Stimulated activated naive CD8-positive, alpha-beta T cell treated with anti-CD3 and anti-CD28 coated beads, Interleukin-15, Interleukin-2, amounts not matched to agents 100 ng/mL and 50 ng/mL, for 24 hours (primary cell): ENCODE results near the gene OR6Q1.
"Not testable (repeated sequence)": the region's sequence is repeated elsewhere in the genome, so short reads cannot be mapped to it uniquely, and the experiment has no call there.

ENCODE experiments used
- H3K27ac Mint-ChIP-seq: one replicate; pipeline ENCODE4 v1.8.0; 2021; ENCODE audit warnings: mild to moderate bottlenecking, mixed read lengths
- H3K27me3 Mint-ChIP-seq: one replicate; pipeline ENCODE4 v1.8.0; 2021; ENCODE audit warnings: mixed read lengths
- H3K36me3 Mint-ChIP-seq: one replicate; pipeline ENCODE4 v1.8.0; 2021; ENCODE audit warnings: low read depth, mixed read lengths
- H3K4me1 Mint-ChIP-seq: one replicate; pipeline ENCODE4 v1.8.0; 2021; ENCODE audit warnings: low read depth, mixed read lengths
- H3K4me3 Mint-ChIP-seq: one replicate; pipeline ENCODE4 v1.8.0; 2021; ENCODE audit warnings: mild to moderate bottlenecking, mixed read lengths
- H3K9me3 Mint-ChIP-seq: one replicate; pipeline ENCODE4 v1.8.0; 2021; ENCODE audit warnings: mixed read lengths

The OR6Q1 gene, protein sequence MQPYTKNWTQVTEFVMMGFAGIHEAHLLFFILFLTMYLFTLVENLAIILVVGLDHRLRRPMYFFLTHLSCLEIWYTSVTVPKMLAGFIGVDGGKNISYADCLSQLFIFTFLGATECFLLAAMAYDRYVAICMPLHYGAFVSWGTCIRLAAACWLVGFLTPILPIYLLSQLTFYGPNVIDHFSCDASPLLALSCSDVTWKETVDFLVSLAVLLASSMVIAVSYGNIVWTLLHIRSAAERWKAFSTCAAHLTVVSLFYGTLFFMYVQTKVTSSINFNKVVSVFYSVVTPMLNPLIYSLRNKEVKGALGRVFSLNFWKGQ

DNA sequence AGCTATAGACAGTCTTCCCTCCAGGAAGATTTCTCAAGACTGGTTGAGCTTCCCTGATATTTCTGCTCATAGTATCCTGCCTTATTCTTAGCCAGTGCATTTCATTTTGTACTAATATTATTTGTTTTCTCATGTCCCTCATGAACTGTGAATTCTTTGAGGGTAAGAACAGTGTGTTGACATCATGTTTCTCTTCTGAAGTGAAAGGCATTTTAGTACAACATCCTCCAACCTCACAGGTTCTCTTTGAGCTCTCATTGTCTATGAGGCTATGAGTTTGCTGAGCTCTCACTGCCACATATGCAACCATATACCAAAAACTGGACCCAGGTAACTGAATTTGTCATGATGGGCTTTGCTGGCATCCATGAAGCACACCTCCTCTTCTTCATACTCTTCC is at the start of gene OR6Q1:
Gene OR6Q1 (plus strand): TSS at position 301 of the 400 bp plus-strand sequence. CDS start 0 bp downstream, at position 301.
- Mint-ChIP-seq H3K36me3 (no peaks in the 10 kb centered on the region), H3K4me1 (no peaks in the 10 kb centered on the region), H3K9me3 (no peaks in the 10 kb centered on the region), H3K4me3 (no peak within 1 kb of the TSS), H3K27me3 (peaks cover 2% of the 10 kb centered on the region), H3K27ac (no peak within 1 kb of the TSS)

DNA sequence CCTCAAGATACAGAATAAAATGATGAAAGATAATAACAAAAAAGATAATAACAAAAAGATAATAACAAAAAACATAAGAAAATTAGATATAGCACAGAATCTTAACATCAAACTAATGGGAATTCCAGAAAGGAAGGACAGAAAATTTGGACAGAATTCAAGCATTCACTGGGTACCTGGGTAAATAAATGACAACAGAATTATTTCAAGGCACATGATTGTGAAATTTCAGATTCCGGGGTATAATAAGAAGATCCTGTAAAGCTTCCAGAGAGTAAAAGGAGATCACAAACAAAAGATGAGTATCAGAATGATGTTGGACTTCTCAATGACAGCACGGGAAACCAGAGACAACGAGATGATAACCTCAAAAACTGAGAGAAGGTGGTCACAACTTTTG is 49.2 kb upstream of the OR6Q1 start:
- no peaks in the 10 kb centered on the region for H3K4me1 Mint-ChIP-seq
- H3K27ac Mint-ChIP-seq = no peak overlapping the region
- H3K27me3 Mint-ChIP-seq = peaks cover 6% of the 10 kb centered on the region

DNA sequence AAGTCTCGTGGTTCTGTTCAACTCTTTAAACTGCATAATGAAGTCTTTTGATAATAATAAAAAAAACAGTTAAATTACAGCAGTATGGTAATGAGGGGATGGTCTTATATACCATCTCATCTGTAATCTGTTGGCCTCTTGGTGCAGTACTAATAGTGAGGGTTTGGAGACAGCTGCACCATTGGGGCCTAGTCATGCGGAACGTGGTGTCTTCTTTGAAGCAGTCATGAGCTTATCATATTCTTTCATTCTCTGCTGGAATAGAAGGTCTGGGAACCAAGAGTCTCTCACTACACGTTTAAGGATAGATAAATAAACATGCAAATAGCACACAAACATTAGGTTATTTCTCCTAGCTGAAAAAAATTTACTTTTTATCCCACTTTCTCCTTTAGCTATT is 48.0 kb upstream of the OR6Q1 start:
- Mint-ChIP-seq H3K27ac (no peak overlapping the region), H3K9me3 (no peaks in the 10 kb centered on the region), H3K4me3 (no peak overlapping the region), H3K27me3 (peaks cover 6% of the 10 kb centered on the region), H3K36me3 (no peaks in the 10 kb centered on the region), H3K4me1 (no peaks in the 10 kb centered on the region)

More for the DNA sequence above, 49.2 kb upstream of the OR6Q1 start:
- H3K4me3 Mint-ChIP-seq = no peak overlapping the region
- H3K36me3 Mint-ChIP-seq = no peaks in the 10 kb centered on the region
- no peaks in the 10 kb centered on the region for H3K9me3 Mint-ChIP-seq

DNA sequence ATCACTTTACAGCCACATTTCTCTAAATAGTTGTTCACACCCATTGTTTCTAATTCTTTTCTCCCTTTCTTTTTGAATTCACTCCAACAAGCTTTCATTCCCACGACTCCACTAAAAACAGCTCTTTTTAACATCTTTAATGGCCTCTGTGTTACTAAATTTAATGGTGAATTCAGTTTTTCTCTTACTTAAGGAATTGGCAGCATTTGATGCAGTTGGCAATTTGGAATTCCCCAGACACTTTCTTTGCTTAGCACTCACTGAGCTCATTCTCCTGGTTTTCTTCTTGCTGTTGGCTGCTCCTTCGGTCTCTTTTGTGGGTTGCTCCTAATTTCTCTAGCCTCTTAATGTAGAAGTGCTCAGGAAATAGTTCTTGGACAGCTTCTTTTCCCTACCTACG is 47.6 kb upstream of the OR6Q1 start:
- Mint-ChIP-seq H3K4me3 (no peak overlapping the region), H3K36me3 (no peaks in the 10 kb centered on the region), H3K27me3 (peaks cover 6% of the 10 kb centered on the region), H3K4me1 (no peaks in the 10 kb centered on the region), H3K9me3 (no peaks in the 10 kb centered on the region), H3K27ac (no peak overlapping the region)

DNA sequence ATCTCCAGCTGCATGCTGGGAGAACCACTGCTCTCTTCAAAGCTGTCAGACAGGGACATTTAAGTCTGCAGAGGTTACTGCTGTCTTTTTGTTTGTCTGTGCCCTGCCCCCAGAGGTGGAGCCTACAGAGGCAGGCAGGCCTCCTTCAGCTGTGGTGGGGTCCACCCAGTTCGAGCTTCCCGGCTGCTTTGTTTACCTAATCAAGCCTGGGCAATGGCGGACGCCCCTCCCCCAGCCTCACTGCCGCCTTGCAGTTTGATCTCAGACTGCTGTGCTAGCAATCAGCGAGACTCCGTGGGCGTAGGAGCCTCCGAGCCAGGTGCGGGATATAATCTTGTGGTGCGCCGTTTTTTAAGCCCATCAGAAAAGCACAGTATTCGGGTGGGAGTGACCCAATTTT is 31.2 kb upstream of the OR6Q1 start:
- not testable (repeated sequence) for H3K9me3 Mint-ChIP-seq, H3K36me3 Mint-ChIP-seq, H3K27ac Mint-ChIP-seq, H3K4me3 Mint-ChIP-seq, H3K27me3 Mint-ChIP-seq, H3K4me1 Mint-ChIP-seq

DNA sequence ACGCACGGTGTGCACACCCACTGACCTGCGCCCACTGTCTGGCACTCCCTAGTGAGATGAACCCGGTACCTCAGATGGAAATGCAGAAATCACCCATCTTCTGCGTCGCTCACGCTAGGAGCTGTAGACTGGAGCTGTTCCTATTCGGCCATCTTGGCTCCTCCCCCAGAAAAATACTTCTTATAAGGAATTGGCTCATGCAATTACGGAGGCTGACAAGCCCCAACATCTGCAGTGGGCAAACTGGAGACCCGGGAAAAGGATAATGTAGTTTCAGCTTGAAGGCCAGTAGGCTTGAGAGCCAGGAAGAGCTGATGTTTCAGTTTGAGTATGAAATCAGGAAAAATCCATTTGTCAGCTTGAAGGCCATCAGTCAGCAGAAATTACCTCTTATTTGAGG is 30.7 kb upstream of the OR6Q1 start:
- not testable (repeated sequence) for H3K9me3 Mint-ChIP-seq, H3K4me1 Mint-ChIP-seq, H3K36me3 Mint-ChIP-seq, H3K4me3 Mint-ChIP-seq, H3K27me3 Mint-ChIP-seq, H3K27ac Mint-ChIP-seq

DNA sequence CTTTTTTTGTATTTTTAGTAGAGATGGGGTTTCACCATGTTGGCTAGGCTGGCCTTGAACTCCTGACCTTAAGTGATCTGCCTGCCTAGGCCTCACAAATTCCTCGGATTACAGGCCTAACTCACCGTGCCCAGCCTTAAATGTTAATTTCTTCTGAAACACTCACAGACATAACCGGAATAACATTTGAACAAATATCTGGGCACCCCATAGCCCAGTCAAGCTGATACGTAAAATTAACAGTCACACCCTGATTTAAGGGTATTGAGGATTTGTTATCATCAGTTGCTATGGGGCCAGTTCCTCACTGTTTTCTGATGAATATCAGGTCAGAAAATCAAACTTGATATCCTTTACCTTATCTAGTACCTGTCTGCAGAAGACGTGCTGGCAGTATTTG is 30.1 kb upstream of the OR6Q1 start:
- Mint-ChIP-seq H3K4me3 (no peak overlapping the region), H3K27me3 (peaks cover 9% of the 10 kb centered on the region), H3K9me3 (no peaks in the 10 kb centered on the region), H3K4me1 (peaks cover 6% of the 10 kb centered on the region), H3K36me3 (no peaks in the 10 kb centered on the region), H3K27ac (no peak overlapping the region)

DNA sequence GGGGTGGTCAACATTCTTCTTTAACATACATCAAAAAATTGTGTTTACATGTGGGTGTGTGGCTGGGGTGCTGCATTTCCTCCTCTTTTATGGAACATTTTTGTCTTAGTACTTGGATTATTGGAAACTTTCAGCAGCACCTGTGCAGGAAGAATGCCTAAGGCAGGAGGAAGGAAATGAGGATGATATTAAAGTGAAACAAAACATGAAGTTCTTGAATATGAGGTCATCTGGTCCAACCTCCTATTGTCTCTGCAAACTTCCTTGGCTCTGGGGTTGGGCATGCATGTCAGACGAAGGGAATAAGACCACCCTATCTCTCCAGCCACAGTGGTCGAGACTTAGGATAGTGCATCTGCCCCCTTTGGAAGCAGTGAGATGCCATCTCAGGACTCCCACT is 27.7 kb upstream of the OR6Q1 start:
- peaks cover 9% of the 10 kb centered on the region for H3K27me3 Mint-ChIP-seq

DNA sequence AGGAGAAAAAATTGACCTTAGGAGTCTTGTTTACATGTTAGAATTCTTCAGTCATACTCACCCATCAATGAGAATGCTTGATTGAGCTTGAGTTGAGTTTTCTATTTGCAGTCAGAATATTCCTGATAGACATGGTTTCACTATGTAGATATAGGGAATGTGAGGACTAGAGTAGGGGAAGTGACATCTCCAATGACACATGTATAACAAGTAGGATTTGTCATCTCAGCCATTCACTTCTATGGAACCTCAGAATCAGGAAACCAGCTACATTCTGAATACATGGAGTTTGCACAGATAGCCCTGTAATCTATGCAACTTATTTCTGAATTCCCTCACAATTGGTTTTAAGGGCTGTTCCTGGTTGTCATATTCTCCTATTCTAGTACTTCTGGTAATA is 27.2 kb upstream of the OR6Q1 start:
- Mint-ChIP-seq H3K4me1 (peaks cover 6% of the 10 kb centered on the region), H3K27ac (no peak overlapping the region), H3K9me3 (no peaks in the 10 kb centered on the region), H3K27me3 (peaks cover 9% of the 10 kb centered on the region), H3K4me3 (no peak overlapping the region), H3K36me3 (no peaks in the 10 kb centered on the region)

More for the DNA sequence above, 27.7 kb upstream of the OR6Q1 start:
- H3K4me1 Mint-ChIP-seq = peaks cover 6% of the 10 kb centered on the region
- H3K4me3 Mint-ChIP-seq = no peak overlapping the region
- H3K27ac Mint-ChIP-seq = no peak overlapping the region
- no peaks in the 10 kb centered on the region for H3K9me3 Mint-ChIP-seq
- H3K36me3 Mint-ChIP-seq = no peaks in the 10 kb centered on the region

DNA sequence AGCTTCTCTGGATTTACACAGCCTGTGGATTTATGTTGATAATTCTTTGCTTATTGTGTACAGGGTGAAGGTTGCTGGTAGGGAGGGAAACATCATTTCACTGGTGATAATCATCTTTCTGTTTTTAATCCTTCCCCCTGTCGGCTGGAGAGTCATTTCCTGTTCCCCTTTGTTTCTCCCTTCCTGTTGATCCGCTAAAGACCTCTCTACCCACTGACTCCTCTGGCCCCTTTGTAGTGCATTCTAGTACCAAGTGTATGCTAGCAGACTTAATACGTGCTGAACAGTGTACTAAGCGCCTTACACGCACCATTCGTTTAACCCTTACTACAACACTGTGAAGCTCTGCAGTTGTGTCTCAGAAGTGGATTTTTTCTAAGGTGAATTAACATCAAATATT is 26.1 kb upstream of the OR6Q1 start:
- no peak overlapping the region for H3K4me3 Mint-ChIP-seq
- H3K4me1 Mint-ChIP-seq = peaks cover 6% of the 10 kb centered on the region
- H3K27me3 Mint-ChIP-seq = peaks cover 12% of the 10 kb centered on the region
- no peaks in the 10 kb centered on the region for H3K9me3 Mint-ChIP-seq
- H3K27ac Mint-ChIP-seq = no peak overlapping the region
- H3K36me3 Mint-ChIP-seq = no peaks in the 10 kb centered on the region

DNA sequence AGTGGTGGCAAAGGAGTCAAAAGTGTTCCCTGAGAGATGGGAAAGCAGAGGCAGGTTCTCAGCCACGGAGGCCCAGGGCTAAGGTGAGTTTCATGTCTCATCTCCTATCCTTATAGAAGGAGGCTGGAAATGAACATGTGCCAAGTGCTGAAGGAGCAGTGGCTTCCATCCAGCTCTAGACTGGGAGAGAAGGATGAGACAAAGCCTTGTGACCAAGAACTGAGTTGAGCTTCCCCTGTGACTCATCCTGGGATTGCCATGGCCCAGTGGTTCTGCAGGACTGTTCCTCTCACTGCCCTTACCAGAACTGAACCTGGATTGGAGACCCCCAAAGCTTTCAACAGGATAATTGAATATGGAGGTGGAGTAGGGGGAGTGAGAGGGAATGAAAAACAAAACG is 23.8 kb upstream of the OR6Q1 start:
- Mint-ChIP-seq H3K4me3 (no peak overlapping the region), H3K4me1 (peaks cover 6% of the 10 kb centered on the region), H3K27me3 (peaks cover 13% of the 10 kb centered on the region), H3K9me3 (no peaks in the 10 kb centered on the region), H3K36me3 (no peaks in the 10 kb centered on the region), H3K27ac (no peak overlapping the region)

DNA sequence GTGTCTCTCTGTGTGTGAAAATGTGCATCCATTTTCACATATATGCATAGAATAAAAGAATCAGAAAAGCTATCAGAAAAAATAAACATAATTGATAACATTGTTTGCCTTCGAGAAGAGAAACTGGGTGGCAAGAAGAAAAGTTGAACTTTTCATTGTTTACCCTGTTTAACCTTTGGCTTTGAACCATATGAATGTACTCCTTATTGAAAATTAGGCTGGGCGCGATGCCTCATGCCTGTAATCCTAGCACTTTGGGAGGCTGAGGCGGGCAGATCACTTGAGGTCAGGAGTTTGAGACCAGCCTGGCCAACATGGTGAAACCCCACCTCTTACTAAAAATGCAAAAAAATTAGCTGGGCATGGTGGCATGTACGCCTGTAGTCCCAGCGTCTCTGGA is 19.0 kb upstream of the OR6Q1 start:
- H3K4me3 Mint-ChIP-seq = no peak overlapping the region
- H3K36me3 Mint-ChIP-seq = no peaks in the 10 kb centered on the region
- peaks cover 8% of the 10 kb centered on the region for H3K27me3 Mint-ChIP-seq
- H3K4me1 Mint-ChIP-seq = no peaks in the 10 kb centered on the region
- no peaks in the 10 kb centered on the region for H3K9me3 Mint-ChIP-seq
- no peak overlapping the region for H3K27ac Mint-ChIP-seq

DNA sequence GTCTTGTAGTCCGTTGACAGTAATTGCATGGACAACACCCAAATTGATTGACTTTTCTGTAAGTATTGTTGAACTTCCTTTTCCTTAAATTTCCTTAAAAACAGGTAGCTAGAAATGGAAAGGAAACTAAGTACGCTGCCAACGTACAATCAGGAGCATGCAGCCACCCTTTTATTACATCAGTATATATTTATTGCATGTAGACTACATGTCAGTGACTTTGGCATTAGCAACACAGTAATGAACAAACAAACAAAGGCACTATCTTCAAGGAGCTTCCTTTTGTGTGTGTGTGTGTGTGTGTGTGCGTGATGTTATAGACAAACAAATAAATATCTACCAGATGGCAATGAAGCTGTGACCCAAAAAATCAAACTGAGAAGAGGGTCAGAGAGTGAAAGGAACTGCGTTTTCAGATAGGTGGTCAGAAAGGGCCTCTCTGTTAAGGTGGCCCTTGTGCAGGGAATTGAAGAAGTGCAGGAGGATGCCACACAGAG is 7.3 kb upstream of the OR6Q1 start, which contains the start of gene OR9Q1:
Gene OR9Q1 (plus strand): TSS at position 447 of the 497 bp plus-strand sequence. CDS start 155,564 bp downstream, outside the sequence.
- no peak within 1 kb of the TSS for H3K27ac Mint-ChIP-seq
- no peaks in the 10 kb centered on the region for H3K36me3 Mint-ChIP-seq
- H3K4me3 Mint-ChIP-seq = no peak within 1 kb of the TSS
- H3K9me3 Mint-ChIP-seq = no peaks in the 10 kb centered on the region
- H3K27me3 Mint-ChIP-seq = peaks cover 5% of the 10 kb centered on the region
- no peaks in the 10 kb centered on the region for H3K4me1 Mint-ChIP-seq

DNA sequence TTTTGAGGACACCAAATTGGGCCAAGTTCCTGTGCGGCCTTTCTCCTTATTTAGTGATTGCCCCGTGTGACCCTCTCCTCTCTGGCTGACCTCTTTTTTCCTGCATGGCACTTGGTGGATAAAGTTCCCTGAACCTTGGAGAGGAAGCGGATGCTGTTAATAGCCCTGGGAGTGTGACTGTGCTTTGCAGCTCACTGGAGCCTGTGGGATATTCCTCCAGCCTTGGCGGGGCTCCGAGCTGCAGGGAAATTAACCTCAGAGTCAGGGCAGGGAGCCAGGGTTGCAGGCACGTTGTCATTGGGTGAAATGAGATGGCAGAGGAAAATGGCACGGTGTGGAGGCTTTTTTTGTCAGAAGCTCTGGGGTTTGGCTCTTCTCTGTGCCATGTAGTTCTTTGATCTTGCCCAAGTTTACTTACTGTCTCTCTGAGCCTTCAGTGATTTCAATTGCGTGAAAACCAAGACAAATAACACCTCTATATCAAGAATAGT is 6.1 kb upstream of the OR6Q1 start:
- H3K9me3 Mint-ChIP-seq = no peaks in the 10 kb centered on the region
- H3K4me3 Mint-ChIP-seq = no peak overlapping the region
- H3K27me3 Mint-ChIP-seq = peaks cover 5% of the 10 kb centered on the region
- H3K27ac Mint-ChIP-seq = no peak overlapping the region
- H3K36me3 Mint-ChIP-seq = no peaks in the 10 kb centered on the region
- no peaks in the 10 kb centered on the region for H3K4me1 Mint-ChIP-seq

DNA sequence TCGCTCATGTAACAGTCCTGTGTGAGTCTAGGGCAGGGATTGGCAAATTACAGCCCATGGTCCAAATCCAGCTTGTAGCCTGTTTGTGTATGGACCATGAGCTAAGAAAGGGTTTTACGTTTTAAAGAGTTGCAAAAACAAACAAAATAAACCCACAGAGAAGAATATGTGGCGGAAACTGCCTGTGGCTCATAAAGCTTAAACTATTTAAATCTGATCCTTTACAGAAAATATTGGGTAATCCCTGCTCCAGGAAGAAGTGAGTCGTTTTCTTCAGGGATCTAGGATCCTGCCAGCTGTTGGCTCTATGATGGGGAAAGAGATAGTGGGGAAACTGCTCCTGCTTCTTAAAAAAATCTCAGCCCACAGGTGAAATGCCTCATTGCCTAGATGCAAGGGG is 3.4 kb upstream of the OR6Q1 start:
- no peaks in the 10 kb centered on the region for H3K36me3 Mint-ChIP-seq
- H3K27me3 Mint-ChIP-seq = peaks cover 5% of the 10 kb centered on the region
- no peak overlapping the region for H3K27ac Mint-ChIP-seq
- no peak overlapping the region for H3K4me3 Mint-ChIP-seq
- no peaks in the 10 kb centered on the region for H3K9me3 Mint-ChIP-seq
- H3K4me1 Mint-ChIP-seq = no peaks in the 10 kb centered on the region
